Measurements from ENCODE around the gene AGAP1.

- TF ChIP-seq, protein P1, sequence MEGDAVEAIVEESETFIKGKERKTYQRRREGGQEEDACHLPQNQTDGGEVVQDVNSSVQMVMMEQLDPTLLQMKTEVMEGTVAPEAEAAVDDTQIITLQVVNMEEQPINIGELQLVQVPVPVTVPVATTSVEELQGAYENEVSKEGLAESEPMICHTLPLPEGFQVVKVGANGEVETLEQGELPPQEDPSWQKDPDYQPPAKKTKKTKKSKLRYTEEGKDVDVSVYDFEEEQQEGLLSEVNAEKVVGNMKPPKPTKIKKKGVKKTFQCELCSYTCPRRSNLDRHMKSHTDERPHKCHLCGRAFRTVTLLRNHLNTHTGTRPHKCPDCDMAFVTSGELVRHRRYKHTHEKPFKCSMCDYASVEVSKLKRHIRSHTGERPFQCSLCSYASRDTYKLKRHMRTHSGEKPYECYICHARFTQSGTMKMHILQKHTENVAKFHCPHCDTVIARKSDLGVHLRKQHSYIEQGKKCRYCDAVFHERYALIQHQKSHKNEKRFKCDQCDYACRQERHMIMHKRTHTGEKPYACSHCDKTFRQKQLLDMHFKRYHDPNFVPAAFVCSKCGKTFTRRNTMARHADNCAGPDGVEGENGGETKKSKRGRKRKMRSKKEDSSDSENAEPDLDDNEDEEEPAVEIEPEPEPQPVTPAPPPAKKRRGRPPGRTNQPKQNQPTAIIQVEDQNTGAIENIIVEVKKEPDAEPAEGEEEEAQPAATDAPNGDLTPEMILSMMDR (IDR thresholded peaks at IDR 0.05), result no peak
- TF ChIP-seq POLR2AphosphoS5 (IDR thresholded peaks at IDR 0.05; ENCODE audit: insufficient read depth in 1 of 2, low read depth in 1 of 2) (no peak), POLR2A (IDR thresholded peaks at IDR 0.05) (no peak)
Measured at GRCh38 chr2:235701206-235701981, 207.6 kb downstream of the AGAP1 start.

Data from vagina (tissue), 2 donors.